Ascending aorta (tissue), 2 donors: Measurements from ENCODE around the gene PITPNC1. TPM values are rescaled to one million over a fixed set of nuclear protein-coding genes. Genes with fewer than 3 reads are reported as not detected.

Experiments
- DNase-seq, 2 donors: peaks; one replicate each; pipeline ENCODE4 v3.0.0-alpha.2; 2019; ENCODE audit warnings: low spot score in 2 of 2
- H3K27ac ChIP-seq, 2 donors: fragments of 200-600 bp; sonication (generic); one replicate each; pipeline ENCODE4 v1.5.1; 2016 to 2017; ENCODE audit warnings: mild to moderate bottlenecking in 1 of 2
- H3K27me3 ChIP-seq: fragments of 200-600 bp; sonication (generic); one replicate; pipeline ENCODE4 v1.5.1; 2017
- H3K36me3 ChIP-seq, 2 donors: fragments of 200-600 bp; sonication (generic); one replicate each; pipeline ENCODE4 v1.5.1; 2016
- H3K4me1 ChIP-seq, 2 donors: fragments of 200-600 bp; sonication (generic); one replicate each; pipeline ENCODE4 v1.5.1; 2016 to 2017; ENCODE audit warnings: mild to moderate bottlenecking in 1 of 2
- H3K4me3 ChIP-seq, 2 donors: fragments of 200-600 bp; sonication (generic); one replicate each; pipeline ENCODE4 v1.5.1; 2016 to 2017; ENCODE audit warnings: mild to moderate bottlenecking in 1 of 2
- H3K9me3 ChIP-seq, 2 donors: fragments of 200-600 bp; sonication (generic); one replicate each; pipeline ENCODE4 v1.5.1; 2016
- CTCF ChIP-seq, 3 experiments: fragments of 200-600 bp in 2 of 3; fragments of 450-650 bp in 1 of 3; sonication (generic) in 2 of 3; IDR thresholded peaks; one replicate each; pipeline ENCODE4 v1.5.1; 2016 to 2019; ENCODE audit warnings: antibody characterized with exemption in 3 of 3, mild to moderate bottlenecking in 1 of 3, moderate library complexity in 1 of 3
- intact Hi-C: fragments of 100-400 bp; cut with DNase I; formaldehyde crosslinking; loops from one replicate; pipeline ENCODE4 v1.15.1; 2023
- total RNA-seq: library from RNA; depleted of rRNA; stranded (reverse); fragments of >200 nt; gene quantifications from one replicate; pipeline ENCODE4 v1.1.0, GENCODE V29; 2016

PITPNC1 gene
- total RNA-seq, 1 donor from 2014 or later, result 10.9 TPM

GRCh38 chr17:67496286-67496685, 119.2 kb downstream of the PITPNC1 start:
- intact Hi-C loops, result no loop called here
- no peak for DNase-seq
- no peak for TF ChIP-seq CTCF (IDR thresholded peaks at IDR 0.05)

GRCh38 chr17:67499685-67500084, 122.6 kb downstream of the PITPNC1 start:
- Histone ChIP-seq H3K36me3 (no peaks in the 10 kb centered on the region), H3K4me1 (no peaks in the 10 kb centered on the region), H3K4me3 (no peak overlapping the region), H3K9me3 (no peaks in the 10 kb centered on the region), H3K27ac (no peak overlapping the region), H3K27me3 (no peaks in the 10 kb centered on the region)
- DNase-seq, result no peak
- intact Hi-C loops, result no loop called here
- TF ChIP-seq CTCF (IDR thresholded peaks at IDR 0.05), result no peak

More at GRCh38 chr17:67496286-67496685, 119.2 kb downstream of the PITPNC1 start:
- H3K4me3 ChIP-seq, result no peak overlapping the region
- no peak overlapping the region for H3K27ac ChIP-seq
- no peaks in the 10 kb centered on the region for H3K27me3 ChIP-seq
- H3K36me3 ChIP-seq, result no peaks in the 10 kb centered on the region
- no peaks in the 10 kb centered on the region for H3K9me3 ChIP-seq
- H3K4me1 ChIP-seq, result peaks cover 2 to 3% of the 10 kb centered on the region in 2 donors

GRCh38 chr17:67500261-67500660, 123.2 kb downstream of the PITPNC1 start:
- TF ChIP-seq CTCF (IDR thresholded peaks at IDR 0.05), result no peak
- no peak for DNase-seq

GRCh38 chr17:67500677-67501300, 123.7 kb downstream of the PITPNC1 start:
- intact Hi-C loops, result no loop called here
- Histone ChIP-seq H3K9me3 (no peaks in the 10 kb centered on the region), H3K27me3 (no peaks in the 10 kb centered on the region), H3K4me3 (no peak overlapping the region), H3K36me3 (no peaks in the 10 kb centered on the region), H3K27ac (no peak overlapping the region), H3K4me1 (no peaks in the 10 kb centered on the region)
- DNase-seq, result no peak
- TF ChIP-seq CTCF (IDR thresholded peaks at IDR 0.05), result no peak

More at GRCh38 chr17:67500261-67500660, 123.2 kb downstream of the PITPNC1 start:
- Histone ChIP-seq H3K4me1 (no peaks in the 10 kb centered on the region), H3K27ac (no peak overlapping the region), H3K4me3 (no peak overlapping the region), H3K9me3 (no peaks in the 10 kb centered on the region), H3K36me3 (no peaks in the 10 kb centered on the region), H3K27me3 (no peaks in the 10 kb centered on the region)
- intact Hi-C loops, result no loop called here

- Histone ChIP-seq H3K27me3 (no peaks in the 10 kb centered on the region), H3K27ac (no peak overlapping the region), H3K36me3 (no peaks in the 10 kb centered on the region), H3K9me3 (no peaks in the 10 kb centered on the region), H3K4me1 (no peaks in the 10 kb centered on the region), H3K4me3 (no peak overlapping the region)
- intact Hi-C loops, result no loop called here
- DNase-seq, result no peak
- TF ChIP-seq CTCF (IDR thresholded peaks at IDR 0.05), result no peak
Observed at GRCh38 chr17:67502151-67502550, 125.1 kb downstream of the PITPNC1 start.

- Histone ChIP-seq H3K27me3 (no peaks in the 10 kb centered on the region), H3K4me1 (no peaks in the 10 kb centered on the region), H3K9me3 (peaks cover 0 to 6% of the 10 kb centered on the region in 2 donors), H3K36me3 (no peaks in the 10 kb centered on the region), H3K4me3 (no peak overlapping the region), H3K27ac (no peak overlapping the region)
- TF ChIP-seq CTCF (IDR thresholded peaks at IDR 0.05), result no peak
- intact Hi-C loops, result no loop called here
- DNase-seq, result no peak
Observed at GRCh38 chr17:67503184-67503583, 126.1 kb downstream of the PITPNC1 start.
